ACC112 (cell line): ENCODE data around the gene FZD4.

ENCODE experiments used
- H2AFZ ChIP-seq: fragments of 200-600 bp; sonication (generic); one replicate; pipeline ENCODE4 v1.6.0; 2017; ENCODE audit warnings: antibody characterized with exemption, low read length; ENCODE audit not compliant: unreplicated experiment
- H3K27ac ChIP-seq: fragments of 200-600 bp; sonication (generic); 2 replicates; pipeline ENCODE4 v1.5.1; 2014; ENCODE audit warnings: low read depth, mild to moderate bottlenecking, antibody characterized with exemption, low read length, moderate library complexity
- H3K27me3 ChIP-seq: fragments of 200-600 bp; sonication (generic); 2 replicates; pipeline ENCODE4 v1.6.1; 2014; ENCODE audit warnings: mild to moderate bottlenecking, antibody characterized with exemption, low read length, moderate library complexity, mixed read lengths; ENCODE audit not compliant: insufficient read depth
- H3K36me3 ChIP-seq: fragments of 200-600 bp; sonication (generic); 2 replicates; pipeline ENCODE4 v1.6.1; 2016; ENCODE audit warnings: mild to moderate bottlenecking, antibody characterized with exemption, low read length, moderate library complexity, mixed read lengths; ENCODE audit not compliant: insufficient read depth
- H3K4me1 ChIP-seq: fragments of 200-600 bp; sonication (generic); one replicate; pipeline ENCODE4 v1.6.1; 2016; ENCODE audit warnings: low read length, mixed read lengths; ENCODE audit not compliant: insufficient read depth, unreplicated experiment, control insufficient read depth
- H3K4me3 ChIP-seq: fragments of 200-600 bp; sonication (generic); 2 replicates; pipeline ENCODE4 v1.5.1; 2014; ENCODE audit warnings: mild to moderate bottlenecking, low read depth, low read length
- H3K79me2 ChIP-seq: fragments of 200-600 bp; sonication (generic); one replicate; pipeline ENCODE4 v1.6.0; 2016; ENCODE audit warnings: low read length; ENCODE audit not compliant: control insufficient read depth, unreplicated experiment, insufficient read depth

Gene FZD4

DNA sequence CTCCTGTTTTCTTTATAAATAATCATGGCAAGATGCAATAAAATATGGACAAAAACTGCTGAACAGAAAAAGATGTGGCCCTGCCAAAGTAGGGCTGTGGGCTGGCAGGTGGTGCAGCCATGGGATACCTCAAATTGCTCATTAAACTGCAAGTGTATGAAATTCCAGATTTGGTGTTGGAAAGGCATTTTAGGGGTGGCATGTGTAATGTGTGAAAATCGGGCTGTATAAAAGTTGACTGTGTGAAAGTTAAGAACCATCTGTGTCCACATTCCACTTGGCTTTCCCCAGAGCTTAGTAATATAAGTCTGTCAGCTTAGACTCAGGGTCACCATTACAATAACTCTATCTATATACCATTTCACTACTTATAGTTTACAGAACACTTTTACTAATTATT lies 34.8 kb upstream of the FZD4 start:
- Histone ChIP-seq H3K27me3 (no peaks in the 10 kb centered on the region), H2AFZ (no peak overlapping the region), H3K4me3 (no peak overlapping the region), H3K36me3 (no peaks in the 10 kb centered on the region), H3K27ac (no peak overlapping the region), H3K79me2 (no peaks in the 10 kb centered on the region), H3K4me1 (peaks cover 13% of the 10 kb centered on the region)

DNA sequence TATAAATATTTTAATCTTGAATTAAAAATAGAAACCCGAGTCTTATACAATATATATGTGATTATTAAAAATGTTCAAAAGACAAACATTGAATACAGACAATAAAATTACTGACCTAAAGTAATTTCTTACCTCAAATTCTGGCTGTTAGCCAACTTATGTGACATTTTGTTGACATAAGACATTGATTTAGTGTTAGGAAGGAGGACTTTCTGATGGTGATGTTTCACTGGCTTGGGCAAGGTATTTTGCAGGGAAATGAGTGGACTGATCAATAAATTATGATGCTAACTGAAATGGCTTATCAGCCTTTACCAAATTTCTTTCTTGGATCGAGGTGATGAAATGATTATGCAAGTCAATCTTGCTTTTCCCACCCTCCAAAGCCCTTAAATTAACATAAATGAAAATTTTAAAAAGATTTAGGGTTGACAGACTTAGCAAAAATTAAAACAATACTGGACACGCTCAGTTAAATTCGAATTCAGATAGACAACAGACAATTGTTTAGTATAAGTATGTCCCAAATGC lies 33.2 kb upstream of the FZD4 start:
- no peaks in the 10 kb centered on the region for H3K79me2 ChIP-seq
- no peak overlapping the region for H2AFZ ChIP-seq
- H3K4me1 ChIP-seq: peaks cover 13% of the 10 kb centered on the region
- H3K36me3 ChIP-seq: no peaks in the 10 kb centered on the region
- H3K27me3 ChIP-seq: no peaks in the 10 kb centered on the region
- H3K27ac ChIP-seq: no peak overlapping the region
- no peak overlapping the region for H3K4me3 ChIP-seq

- Histone ChIP-seq H3K36me3 (no peaks in the 10 kb centered on the region), H3K79me2 (no peaks in the 10 kb centered on the region), H3K27me3 (no peaks in the 10 kb centered on the region), H3K4me1 (peaks cover 13% of the 10 kb centered on the region), H2AFZ (no peak overlapping the region), H3K4me3 (no peak overlapping the region), H3K27ac (no peak overlapping the region)
Measured at GRCh38 chr11:86987679-86988078, 32.5 kb upstream of the FZD4 start.

- Histone ChIP-seq H2AFZ (no peak overlapping the region), H3K4me1 (no peaks in the 10 kb centered on the region), H3K36me3 (no peaks in the 10 kb centered on the region), H3K27ac (no peak overlapping the region), H3K79me2 (no peaks in the 10 kb centered on the region), H3K4me3 (no peak overlapping the region), H3K27me3 (no peaks in the 10 kb centered on the region)
Measured at GRCh38 chr11:86984701-86985100, 29.5 kb upstream of the FZD4 start.

DNA sequence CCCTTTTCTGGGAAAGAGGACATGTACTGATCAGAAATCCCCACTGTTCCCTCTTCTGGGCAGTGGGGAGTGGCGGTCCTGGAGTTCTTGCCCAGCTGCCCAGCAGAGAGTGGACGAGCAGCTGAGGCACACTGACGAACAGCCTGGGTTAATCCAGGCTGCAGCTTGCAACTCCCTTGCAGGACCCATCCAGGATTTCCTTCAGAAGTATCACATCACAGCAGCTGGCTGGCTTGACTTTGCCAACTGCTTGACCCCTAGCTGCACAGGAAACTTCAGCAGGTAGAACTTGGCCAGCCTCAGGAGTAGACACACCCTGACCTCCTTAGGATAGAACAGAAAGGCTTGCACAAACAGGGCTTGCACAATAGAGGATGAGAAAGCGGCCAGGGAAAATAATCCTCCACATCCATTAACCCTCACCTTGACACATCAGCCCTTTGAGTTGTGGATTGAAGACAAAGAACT lies 27.9 kb upstream of the FZD4 start:
- no peaks in the 10 kb centered on the region for H3K4me1 ChIP-seq
- H3K36me3 ChIP-seq: no peaks in the 10 kb centered on the region
- no peak overlapping the region for H3K4me3 ChIP-seq
- H2AFZ ChIP-seq: no peak overlapping the region
- no peaks in the 10 kb centered on the region for H3K27me3 ChIP-seq
- no peaks in the 10 kb centered on the region for H3K79me2 ChIP-seq
- H3K27ac ChIP-seq: no peak overlapping the region

DNA sequence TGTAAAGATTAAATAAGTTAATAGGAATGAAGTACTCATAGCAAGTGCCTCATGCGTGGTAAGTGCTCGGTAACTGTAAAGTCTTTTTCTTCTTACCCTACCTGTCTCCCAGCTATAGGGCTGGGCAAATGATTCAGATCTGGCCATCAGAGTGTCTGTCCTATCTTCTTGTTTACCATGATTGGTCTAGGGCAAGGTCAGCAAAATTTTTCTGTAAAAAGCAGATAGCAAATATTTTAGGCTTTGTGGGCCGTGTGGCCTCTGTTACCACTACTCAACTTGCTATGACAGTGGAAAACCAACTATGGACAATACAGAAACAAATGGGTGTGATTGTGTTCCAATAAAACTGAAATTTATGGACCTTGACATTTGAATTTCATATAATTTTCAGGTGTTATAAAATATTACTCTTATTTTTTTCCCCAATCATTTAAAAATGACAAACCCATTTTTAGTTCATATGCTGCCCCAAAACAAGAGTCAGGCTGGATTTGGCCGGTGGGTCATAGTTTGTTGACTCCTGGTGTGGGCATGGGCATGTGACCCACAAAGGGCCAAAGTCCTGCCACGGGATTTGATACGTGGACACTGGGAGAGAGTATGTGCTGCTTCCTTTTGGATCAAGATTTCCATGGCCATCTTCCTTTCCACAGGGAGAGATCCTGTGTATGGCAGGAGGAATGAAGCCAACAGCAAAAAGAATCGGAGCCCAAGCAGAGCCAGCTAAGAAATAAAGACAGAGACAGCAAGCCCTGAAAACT lies 26.8 kb upstream of the FZD4 start:
- Histone ChIP-seq H3K4me3 (no peak overlapping the region), H3K27me3 (no peaks in the 10 kb centered on the region), H3K27ac (no peak overlapping the region), H3K4me1 (no peaks in the 10 kb centered on the region), H3K36me3 (no peaks in the 10 kb centered on the region), H2AFZ (no peak overlapping the region), H3K79me2 (no peaks in the 10 kb centered on the region)

DNA sequence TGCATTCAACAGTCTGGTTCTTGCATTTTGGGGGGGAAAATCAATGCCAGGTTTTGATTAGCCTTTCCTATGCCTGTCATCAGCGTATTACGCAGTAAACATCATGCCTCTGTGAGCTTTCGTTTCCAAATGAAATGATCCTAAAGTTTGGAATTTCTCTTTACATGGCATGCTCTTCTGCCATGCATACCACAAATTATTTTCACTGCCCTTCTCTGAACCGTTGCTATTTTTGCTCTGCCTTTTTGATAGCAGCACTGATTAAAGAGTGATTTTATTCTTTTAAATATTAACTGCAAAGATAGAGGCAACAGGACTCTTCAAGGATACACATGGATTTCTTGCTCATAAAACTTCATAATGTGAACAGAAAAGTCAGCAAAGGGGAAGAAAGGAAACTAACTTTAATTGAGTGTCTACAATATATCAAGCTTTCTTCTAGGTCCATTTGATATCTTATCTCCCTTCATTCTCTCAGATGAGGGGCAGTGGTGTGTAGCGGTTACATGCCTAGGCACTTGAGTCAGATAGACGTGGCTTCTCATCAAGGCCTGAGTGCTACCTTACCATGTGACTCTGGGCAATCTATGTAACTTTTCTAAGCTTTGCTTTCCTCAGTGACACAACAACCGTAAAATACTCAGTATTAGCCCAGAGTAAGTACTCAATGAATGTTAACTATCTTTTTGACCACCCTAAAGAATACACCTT lies 25.0 kb upstream of the FZD4 start:
- Histone ChIP-seq H3K36me3 (no peaks in the 10 kb centered on the region), H3K27ac (no peak overlapping the region), H3K27me3 (no peaks in the 10 kb centered on the region), H3K4me1 (no peaks in the 10 kb centered on the region), H3K4me3 (no peak overlapping the region), H3K79me2 (no peaks in the 10 kb centered on the region), H2AFZ (no peak overlapping the region)

DNA sequence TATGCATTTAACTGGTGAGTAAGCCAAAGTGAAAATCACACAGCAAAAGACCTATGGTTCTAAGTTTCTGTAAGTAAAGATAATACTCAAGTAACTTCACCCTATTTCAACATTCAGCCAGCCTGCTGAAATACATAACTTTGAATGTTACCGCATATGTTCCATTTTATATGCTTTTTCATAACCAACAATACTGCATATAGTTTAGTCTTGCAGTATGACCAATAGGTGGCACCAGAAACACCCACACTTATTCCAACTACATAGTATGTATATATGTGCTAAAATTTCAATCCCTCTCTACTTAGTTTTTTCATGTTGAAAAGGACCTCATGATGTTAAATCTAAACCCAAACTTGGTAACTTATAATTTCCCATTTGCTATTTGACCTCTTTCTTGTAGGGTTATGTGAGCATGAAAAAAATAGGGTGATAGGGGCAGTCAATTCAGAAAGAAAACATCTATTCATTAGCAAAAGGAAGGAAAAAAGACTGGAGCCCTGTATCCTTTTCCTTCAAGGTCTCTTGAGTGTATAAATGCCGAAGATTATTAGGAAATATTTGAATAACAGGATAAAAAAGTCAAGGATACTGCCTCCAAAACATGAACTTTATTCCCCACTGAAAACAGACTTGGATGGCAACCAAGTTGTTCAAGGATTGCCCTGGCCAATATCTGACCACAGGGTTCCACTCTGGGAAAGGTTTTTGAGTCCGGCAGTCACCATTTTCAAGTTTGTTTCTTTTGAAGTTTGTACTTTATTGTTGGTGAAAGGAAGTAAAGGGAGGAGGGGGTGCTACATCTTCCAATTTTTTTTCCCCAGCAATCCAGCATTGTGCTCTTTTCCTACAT lies 23.8 kb upstream of the FZD4 start:
- H2AFZ ChIP-seq: no peak overlapping the region
- no peaks in the 10 kb centered on the region for H3K36me3 ChIP-seq
- no peak overlapping the region for H3K4me3 ChIP-seq
- H3K4me1 ChIP-seq: no peaks in the 10 kb centered on the region
- H3K27me3 ChIP-seq: no peaks in the 10 kb centered on the region
- H3K79me2 ChIP-seq: no peaks in the 10 kb centered on the region
- H3K27ac ChIP-seq: no peak overlapping the region

DNA sequence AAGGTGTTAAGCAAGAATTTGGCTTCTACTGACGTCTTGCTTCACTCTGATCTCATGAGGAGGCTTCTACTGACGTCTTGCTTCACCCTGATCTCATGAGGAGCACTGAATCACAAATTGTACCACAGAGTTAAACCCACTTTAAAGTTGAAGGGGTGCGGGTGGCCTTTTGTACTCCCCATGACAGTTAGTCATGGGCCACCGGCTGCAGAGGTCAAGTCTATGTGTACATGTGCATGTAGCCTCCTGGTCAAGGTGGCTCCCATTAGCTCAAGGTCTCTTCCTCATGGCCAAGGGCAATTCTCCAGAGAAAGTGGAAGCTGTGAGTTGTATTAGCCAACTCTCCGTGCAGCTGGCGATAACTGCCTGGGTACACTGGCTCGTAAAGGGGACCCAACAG lies 23.1 kb upstream of the FZD4 start:
- Histone ChIP-seq H3K4me3 (no peak overlapping the region), H3K36me3 (no peaks in the 10 kb centered on the region), H3K27me3 (no peaks in the 10 kb centered on the region), H3K79me2 (no peaks in the 10 kb centered on the region), H3K27ac (no peak overlapping the region), H2AFZ (no peak overlapping the region), H3K4me1 (no peaks in the 10 kb centered on the region)

DNA sequence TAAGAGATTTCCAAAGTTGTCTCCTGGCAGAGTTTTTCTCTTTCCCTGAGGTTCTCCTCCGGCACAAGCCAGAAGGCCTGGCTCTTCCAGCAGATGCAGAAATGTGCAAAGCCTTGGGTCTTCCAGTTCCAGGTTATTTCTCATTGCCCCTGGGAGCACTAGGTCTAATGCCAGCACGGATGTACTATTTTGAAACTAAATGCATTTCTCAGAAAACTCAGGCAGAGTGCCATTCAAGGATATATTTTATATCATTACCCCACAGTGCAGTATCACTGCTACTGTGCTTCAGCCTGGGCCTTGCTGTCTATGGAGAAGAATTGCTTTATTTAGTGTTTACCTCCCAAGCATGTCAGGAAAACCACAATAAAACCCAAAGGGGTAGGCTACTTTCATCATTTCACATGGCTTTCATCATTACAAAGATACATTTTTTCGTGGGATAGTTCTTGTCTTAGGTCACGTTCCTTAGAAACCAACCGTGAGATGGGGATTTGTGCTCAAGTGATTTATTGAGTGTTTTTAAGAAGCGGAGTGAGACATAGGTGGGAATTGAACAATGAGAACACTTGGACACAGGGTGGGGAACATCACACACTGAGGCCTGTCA lies 22.4 kb upstream of the FZD4 start:
- Histone ChIP-seq H2AFZ (no peak overlapping the region), H3K4me1 (no peaks in the 10 kb centered on the region), H3K27me3 (no peaks in the 10 kb centered on the region), H3K4me3 (no peak overlapping the region), H3K36me3 (no peaks in the 10 kb centered on the region), H3K79me2 (no peaks in the 10 kb centered on the region), H3K27ac (no peak overlapping the region)
